Astrocyte of the cerebellum (primary cell): ENCODE measurements around the gene TMEM92.
A peak's percentile ranks its signal among the peaks of the same experiment; 100 is the strongest.
"Not testable (repeated sequence)": the region's sequence is repeated elsewhere in the genome, so short reads cannot be mapped to it uniquely, and the experiment has no call there.

Experiments used
- DNase-seq: peaks from one replicate; pipeline ENCODE4 v3.0.0-alpha.2; 2011; ENCODE audit warnings: low read depth
- H3K4me3 ChIP-seq: 2 replicates; pipeline ENCODE4 v1.5.1; 2011; ENCODE audit warnings: mild to moderate bottlenecking, low read depth, low read length, moderate library complexity
- in situ Hi-C: cut with HindIII; loops from 2 replicates; pipeline ENCODE4 v1.10.0; 2017; ENCODE audit warnings: low sequenced_read_pairs
- TF ChIP-seq, protein P1 (sequence below): IDR thresholded peaks from 2 replicates; pipeline ENCODE4 v1.5.1; 2012; ENCODE audit warnings: low read length, low read depth, moderate library complexity, mild to moderate bottlenecking; ENCODE audit errors: missing control alignments

TMEM92 gene

DNA sequence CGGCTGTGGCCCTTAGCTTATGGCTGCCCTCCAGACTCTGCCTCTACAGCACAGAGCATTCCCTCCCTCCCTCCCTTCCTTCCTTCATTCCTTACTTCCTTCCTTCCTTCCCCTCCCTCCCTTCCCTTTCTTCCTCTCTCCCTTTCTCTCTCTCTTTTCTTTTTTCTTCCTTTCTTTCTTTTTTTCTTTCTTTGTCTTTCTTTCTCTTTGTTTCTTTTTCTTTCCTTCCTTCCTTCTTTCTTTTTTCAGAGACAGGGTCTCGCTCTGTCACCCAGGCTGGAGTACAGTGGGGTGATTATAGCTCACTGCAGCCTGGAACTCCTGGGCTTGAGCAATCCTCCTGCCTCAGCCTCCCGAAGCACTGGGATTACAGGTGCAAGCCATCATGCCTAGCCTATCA lies 11.7 kb downstream of the TMEM92 start:
- in situ Hi-C loops, result no loop called here
- TF ChIP-seq, protein P1, sequence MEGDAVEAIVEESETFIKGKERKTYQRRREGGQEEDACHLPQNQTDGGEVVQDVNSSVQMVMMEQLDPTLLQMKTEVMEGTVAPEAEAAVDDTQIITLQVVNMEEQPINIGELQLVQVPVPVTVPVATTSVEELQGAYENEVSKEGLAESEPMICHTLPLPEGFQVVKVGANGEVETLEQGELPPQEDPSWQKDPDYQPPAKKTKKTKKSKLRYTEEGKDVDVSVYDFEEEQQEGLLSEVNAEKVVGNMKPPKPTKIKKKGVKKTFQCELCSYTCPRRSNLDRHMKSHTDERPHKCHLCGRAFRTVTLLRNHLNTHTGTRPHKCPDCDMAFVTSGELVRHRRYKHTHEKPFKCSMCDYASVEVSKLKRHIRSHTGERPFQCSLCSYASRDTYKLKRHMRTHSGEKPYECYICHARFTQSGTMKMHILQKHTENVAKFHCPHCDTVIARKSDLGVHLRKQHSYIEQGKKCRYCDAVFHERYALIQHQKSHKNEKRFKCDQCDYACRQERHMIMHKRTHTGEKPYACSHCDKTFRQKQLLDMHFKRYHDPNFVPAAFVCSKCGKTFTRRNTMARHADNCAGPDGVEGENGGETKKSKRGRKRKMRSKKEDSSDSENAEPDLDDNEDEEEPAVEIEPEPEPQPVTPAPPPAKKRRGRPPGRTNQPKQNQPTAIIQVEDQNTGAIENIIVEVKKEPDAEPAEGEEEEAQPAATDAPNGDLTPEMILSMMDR, result no peak
- no peak overlapping the region for H3K4me3 ChIP-seq
- no peak for DNase-seq

DNA sequence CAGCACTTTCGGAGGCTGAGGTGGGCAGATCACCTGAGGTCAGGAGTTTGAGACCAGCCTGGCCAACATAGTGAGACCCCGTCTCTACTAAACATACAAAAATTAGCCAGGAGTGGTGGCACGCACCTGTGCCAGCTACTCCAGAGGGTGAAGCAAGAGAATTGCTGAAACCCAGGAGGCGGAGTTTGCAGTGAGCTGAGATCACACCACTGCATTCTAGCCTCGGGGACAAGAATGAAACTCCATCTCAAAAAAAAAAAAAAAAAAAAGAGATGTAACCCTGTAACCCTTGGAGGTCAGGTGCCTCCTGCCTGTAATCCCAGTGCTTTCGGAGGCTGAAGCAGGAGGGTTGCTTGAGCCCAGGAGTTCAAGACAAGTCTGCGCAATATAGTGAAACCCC lies 13.0 kb downstream of the TMEM92 start:
- DNase-seq, in situ Hi-C loops, H3K4me3 ChIP-seq: not testable (repeated sequence)

DNA sequence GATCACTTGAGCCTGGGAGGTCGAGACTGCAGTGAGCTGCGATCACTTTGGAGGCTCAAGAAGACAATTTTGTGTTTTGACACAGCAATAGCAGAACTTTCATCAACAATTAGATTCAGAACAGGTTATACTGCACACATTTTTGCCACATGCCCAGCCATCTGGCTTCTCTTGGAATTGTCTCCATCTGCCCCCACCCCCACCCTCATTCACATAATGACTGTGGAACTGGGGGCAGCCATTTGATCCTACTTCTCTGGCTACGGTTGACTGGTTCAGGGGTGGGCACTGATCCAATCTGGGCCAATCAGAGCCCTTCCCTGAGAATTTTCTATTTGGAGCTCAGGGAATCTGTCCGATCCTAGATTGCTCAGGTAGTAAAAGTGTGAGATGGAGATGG lies 14.0 kb downstream of the TMEM92 start:
- no peak for DNase-seq
- in situ Hi-C loops, result no loop called here
- TF ChIP-seq, protein P1, result no peak
- no peak overlapping the region for H3K4me3 ChIP-seq

DNA sequence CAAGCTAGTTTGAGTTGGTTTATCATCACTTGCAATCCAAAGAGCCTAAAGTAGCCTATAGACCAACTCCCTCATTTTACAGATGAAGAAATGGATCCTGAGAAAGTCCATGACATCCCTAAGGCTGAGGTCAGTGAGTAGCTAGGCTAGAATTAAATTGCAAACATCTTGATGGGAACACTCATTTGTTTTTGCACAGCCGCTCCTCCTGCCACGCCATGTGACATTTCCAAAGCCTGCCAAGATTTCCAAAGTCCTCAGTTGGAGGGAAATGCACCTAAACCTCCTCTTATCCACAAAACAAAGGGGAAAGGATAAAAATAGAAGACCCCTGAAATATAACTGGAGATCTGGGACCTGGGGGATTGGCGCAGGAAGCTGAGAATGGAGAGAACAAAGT lies 15.0 kb downstream of the TMEM92 start:
- TF ChIP-seq, protein P1, result no peak
- no peak for DNase-seq
- H3K4me3 ChIP-seq, result peak overlapping the region; percentile 34
- in situ Hi-C loops, result no loop called here

DNA sequence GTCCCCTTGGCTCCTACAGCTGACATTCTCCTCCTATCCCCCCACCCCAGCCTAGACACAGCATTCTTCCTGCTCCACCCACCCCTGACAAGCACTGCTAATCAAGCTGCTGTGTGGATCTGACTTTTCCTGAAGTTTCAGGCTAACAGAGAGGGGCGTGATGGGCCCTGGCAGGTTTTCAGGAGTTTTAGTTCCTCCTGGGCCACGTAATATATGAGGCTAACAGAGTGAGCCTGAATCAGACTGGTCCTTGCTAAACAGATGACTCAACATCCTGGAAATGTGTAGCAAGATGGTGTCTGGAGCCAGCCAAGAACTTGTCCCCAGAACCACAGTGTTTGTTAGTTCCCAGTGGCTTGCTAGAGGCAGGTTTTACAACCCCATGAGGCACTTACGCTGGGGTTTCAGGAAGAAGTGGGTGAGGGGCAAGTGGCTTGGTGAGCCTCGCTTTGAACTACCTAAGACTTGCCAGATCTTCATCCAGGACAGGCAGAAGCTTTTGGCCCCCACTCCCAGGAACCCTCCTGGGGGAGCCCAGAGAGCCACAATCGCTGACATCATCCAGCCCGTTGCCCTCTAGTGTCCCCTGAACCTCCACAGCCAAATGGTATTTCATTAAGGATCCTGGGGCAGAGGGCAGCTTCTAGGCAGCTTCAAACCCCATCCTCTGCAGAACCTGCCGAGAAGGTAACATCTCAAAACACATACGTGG lies 15.9 kb downstream of the TMEM92 start:
- DNase-seq, result peak; percentile 96
- in situ Hi-C loops, result loop anchor here (10.0 kb wide), 1 partner anchor 115 kb away; no protein-coding TSS in a partner anchor
- TF ChIP-seq, protein P1, result no peak
- H3K4me3 ChIP-seq, result peak overlapping the region; percentile 34

DNA sequence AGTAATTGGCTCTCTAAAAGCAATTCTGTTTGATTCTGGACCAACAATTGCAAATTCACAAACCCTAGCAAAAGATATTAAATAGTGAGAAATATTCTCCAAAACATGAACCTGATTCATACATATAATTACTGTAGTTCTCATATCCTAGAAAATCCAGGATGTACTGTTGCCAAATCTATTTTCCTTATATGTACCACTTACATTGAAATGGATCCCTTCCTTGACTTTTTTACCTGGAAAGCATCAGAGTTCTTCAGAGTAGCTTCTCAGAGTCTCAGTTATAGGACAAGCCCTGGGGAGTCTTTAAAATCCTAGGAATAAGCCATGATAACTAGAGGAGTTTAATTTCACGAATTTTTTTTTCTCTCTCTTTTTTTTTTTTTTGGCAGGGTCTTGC lies 16.7 kb downstream of the TMEM92 start:
- in situ Hi-C loops, result loop anchor here (10.0 kb wide), 1 partner anchor 116 kb away; no protein-coding TSS in a partner anchor
- TF ChIP-seq, protein P1, result no peak
- no peak overlapping the region for H3K4me3 ChIP-seq
- no peak for DNase-seq

DNA sequence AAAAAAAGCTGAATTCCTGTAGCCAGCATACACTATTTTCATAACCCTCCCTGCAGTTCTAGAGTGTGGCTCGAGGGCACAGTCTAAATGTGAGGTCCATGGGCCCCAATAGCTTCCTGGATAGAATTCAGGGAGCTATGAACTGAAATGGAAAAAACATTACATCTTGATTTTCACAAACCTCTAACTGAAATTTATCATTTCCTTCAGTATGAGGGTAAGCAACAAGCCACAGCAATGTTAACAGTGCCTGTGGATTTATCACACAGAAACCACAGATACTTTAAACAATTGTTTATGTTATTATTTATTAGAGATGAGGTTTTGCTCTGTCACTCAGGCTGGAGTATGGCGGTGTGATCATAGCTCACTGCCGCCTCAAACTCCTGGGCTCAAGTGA lies 18.2 kb downstream of the TMEM92 start:
- H3K4me3 ChIP-seq, result no peak overlapping the region
- in situ Hi-C loops, result loop anchor here (10.0 kb wide), 1 partner anchor 118 kb away; no protein-coding TSS in a partner anchor
- TF ChIP-seq, protein P1, result no peak
- DNase-seq, result no peak
